ENCODE data around the gene TRANK1.
A peak's percentile ranks its signal among the peaks of the same experiment; 100 is the strongest.
"Not testable (repeated sequence)": the region's sequence is repeated elsewhere in the genome, so short reads cannot be mapped to it uniquely, and the experiment has no call there.

Gene TRANK1

DNA sequence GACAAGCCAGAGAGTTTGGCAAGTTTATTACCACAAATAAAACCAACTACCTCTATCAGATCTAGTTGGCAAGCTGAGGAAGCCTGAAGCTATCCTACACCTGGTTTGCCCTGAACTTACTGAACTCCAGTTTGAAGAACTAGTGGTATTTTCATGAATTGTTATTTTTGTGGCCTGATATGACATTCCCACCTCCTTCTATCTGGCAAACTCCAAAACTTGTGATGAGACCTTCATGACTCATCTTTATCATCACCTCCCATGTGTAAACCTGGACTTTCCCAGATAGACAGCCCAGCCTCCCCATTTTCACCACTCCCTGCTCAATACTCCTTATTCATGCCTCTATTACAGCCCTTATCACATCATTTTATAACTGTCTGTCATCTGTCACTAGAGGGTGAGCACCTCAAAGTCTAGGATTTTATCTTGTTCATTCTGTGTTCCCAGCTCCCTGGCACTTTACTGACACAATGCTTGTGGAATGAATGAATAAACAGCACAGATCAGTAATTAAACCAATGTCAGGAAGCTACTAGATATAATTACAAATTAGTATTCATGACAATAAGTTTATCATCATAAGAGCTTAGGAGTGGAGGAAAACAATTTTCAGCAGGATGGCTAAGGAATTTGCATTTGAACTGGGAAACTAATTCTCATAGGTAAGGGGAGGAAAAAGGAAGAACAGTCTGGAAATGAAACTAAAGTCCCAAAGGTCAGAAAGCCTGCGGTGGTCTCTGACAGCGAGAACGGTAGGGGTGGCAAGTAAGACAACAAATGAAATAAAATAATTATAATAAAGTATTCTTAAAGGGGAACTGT is 13.2 kb upstream of the TRANK1 start:
- no peak for DNase-seq (ENCODE audit: low read depth, low spot score)

DNA sequence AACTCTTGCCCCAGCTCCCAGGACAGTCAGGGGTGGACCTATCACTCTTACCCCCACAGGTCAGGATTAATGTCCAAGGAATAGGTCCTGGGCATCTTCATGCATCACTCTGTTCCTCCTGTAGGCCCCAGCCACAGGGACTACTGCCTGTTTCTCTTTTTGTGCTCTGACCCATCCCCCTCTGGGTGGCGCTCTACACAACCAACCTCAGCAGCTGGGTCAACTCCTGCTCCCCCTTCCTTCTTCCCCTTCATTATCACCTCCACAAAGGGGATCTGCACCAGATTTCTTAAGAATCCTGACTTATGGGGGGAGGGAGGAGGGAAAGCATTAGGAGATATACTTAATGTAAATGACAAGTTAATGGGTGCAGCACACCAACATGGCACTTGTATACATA is 12.2 kb upstream of the TRANK1 start:
- no peak for DNase-seq (ENCODE audit: low read depth, low spot score)

DNA sequence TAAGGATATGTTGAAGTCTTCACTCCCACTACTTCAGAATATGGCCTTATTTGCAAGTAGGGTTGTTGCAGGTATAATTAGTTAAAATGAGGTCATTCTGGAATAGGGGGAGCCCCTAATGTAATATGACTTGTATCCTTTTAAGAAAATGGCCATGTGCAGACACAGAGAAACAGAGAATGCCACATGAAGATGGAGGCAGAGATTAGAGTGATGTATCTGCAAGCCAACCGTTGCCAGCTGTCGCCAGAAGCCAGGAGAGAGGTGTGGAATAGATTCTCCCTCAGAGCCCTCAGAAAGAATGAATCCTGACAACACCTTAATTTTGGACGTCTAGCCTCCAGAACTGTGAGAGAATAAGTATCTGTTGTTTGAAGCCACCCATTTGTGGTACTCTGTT is 11.3 kb upstream of the TRANK1 start:
- DNase-seq (ENCODE audit: low read depth, low spot score): no peak

DNA sequence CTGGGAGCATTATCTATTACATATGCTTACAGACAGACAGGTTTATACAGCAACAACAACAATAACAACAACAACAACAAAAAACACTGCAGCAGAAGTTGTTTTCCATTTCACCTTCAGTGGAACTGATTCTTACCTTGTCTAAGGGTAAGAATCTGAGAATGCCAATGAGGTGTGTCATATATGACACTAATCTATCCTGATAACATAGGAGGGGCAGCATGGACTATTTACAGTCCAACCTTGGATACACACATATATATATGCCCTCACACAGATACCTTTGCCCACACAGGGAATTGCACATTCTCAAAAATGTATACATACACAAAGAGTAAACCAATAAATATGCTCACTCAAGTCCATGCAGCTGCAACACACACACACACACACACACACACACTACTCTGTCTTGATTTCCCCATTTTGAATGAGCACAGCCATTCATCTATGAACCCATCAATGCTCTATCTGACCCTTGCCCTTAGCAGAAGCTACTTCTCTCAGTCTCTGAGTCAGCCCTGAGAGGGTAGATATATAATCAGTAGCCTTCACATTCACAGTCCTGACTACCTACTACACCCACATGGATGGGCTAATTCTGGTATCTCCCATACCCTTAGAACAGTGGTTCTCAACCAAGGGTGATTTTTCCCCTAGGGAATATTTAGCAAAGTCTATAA is 9.7 kb upstream of the TRANK1 start:
- no peak for DNase-seq (ENCODE audit: low read depth, low spot score)

DNA sequence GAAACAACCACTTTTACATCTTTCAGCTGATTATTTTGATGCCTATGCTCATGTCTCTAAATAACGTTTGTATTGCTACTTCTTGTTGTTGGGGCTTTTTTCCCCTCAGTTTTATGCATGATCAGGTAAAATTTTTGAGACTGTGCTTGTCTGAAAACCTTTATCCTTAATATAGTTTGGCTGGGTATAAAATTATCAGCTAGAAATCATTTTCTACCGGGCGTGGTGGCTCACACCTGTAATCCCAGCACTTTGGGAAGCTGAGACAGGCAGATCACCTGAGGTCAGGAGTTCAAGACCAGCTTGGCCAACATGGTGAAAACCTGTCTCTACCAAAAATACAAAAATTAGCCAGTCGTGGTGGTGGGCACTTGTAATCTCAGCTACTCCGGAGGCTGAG is 3.0 kb upstream of the TRANK1 start:
- DNase-seq (ENCODE audit: low read depth, low spot score): not testable (repeated sequence)

DNA sequence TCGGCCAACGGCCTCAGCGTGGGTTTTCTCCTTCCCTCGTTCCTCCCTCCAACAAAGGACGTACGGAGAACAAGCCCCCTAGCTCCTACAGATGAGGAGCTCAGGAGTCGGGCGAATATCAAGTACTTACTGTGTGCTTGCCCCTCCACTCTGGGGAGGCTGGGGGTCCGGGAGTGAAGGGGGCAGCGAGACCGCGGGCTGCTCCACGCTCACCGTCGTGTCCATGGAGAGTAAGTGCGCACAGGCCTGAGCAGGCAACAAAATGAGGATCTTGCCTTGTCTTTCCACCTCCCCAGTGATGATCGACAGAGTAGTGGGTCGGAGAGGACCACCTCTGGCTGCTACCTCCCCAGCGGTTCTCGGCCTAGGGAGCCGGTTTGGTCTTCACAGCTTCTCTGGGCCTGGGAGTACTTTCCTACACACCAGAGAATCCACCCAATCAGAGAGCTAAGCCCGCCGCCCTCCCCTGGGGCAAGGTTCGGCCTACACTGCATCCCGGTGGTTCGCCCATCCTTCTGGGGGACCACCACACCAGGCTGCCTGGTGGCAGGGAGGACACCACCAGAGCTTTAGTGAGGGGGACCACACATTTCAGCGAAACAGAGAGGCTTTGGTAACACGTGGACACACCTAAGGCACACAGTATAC is 603 bp upstream of the TRANK1 start:
- no peak for DNase-seq (ENCODE audit: low read depth, low spot score)

DNA sequence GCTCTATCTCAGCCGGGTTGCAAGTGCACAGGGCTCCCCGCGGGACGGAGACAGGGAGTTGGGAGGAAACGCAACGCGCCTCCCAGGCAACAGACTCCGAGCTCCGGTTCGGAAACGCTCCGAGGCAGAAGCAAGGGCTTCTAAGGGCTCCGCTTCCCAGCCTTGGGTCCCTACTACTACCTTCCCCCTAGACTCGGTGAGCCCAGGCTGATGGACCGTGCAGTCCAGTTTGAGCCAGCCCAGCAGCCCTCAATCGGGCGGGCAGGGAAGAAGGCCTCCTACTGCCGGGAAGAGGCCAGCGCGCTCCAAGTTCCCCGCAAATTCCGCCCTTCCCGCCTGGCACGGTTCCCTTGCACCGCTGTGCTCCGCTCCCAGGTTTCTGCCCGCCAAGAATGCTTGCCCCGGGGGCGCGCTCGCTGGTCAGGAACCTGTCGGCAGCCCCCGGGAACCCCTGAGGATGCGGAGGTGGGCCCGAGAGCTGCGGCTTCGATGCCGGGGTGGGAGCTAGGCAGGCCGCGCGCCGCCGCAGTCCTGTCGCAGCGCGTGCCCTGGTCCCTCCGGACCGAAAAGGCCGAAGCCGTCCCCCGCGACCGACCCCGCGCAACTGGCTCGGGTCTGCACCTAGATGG is 728 bp downstream of the TRANK1 start:
- peak; percentile 22 for DNase-seq (ENCODE audit: low read depth, low spot score)

DNA sequence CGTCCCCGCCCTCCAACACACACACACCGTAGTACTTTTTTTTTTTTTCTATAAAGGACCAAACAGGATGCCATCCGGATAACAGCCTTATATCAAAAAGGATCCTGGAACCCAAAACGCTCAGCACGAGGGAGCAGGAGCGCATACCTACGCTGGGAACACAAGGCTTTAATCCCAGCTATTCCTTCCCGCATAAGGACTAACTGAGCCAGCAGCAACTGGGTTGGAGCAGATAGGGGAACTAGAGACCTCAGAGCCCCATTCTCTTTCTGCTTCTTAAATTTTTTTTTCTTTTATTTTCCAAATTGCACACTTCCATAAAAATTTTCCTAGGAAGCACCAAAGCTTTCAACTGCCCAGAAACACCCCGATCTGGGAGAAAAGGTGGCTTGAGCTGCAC is 1.3 kb downstream of the TRANK1 start:
- no peak for DNase-seq (ENCODE audit: low read depth, low spot score)

DNA sequence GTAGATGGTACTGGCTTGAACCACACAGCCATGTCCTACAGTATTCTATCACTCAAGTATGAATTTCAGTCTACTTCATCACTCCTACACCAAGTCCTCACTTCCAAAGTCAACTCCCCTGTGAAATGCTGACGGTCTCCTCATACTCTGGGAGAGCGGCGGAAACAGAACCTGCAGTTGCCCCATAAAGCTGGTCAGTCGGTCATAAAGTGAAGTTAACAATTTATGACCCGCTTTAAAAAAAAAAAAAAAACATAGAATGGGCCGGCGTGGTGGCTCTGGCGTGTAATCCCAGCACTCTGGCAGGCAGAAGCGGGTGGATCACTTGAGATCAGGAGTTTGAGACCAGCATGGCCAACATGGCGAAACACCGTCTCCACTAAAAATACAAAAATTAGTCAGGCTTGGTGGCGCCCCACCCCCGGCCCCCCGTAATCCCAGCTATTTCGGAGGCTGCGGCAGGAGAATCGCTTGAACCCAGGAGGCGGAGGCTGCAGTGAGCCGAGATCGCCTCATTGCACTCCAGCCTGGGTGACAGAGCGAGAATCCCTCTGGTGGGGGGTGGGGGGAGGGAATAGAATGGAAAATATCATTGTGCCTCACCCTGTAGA is 2.1 kb downstream of the TRANK1 start:
- no peak for DNase-seq (ENCODE audit: low read depth, low spot score)

DNA sequence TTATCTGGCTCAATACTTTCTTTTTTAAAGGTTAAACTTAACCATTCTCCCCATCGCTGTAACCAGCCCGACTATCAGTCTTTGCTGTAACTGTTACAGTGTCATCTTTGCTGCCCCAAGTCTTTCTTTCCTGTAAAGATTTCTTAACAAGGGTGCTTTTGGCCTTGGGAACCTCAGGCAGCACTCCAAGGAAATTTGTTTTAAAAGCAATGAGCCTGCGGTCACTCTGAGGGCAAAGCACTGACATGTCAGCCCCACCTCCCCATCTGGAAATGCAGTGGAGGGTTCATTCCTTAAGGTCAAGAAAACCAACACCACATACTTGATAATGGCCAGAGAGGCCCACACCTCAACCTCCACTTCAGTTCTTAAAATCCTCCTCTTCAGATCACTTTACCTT is 3.2 kb downstream of the TRANK1 start:
- DNase-seq (ENCODE audit: low read depth, low spot score): no peak

DNA sequence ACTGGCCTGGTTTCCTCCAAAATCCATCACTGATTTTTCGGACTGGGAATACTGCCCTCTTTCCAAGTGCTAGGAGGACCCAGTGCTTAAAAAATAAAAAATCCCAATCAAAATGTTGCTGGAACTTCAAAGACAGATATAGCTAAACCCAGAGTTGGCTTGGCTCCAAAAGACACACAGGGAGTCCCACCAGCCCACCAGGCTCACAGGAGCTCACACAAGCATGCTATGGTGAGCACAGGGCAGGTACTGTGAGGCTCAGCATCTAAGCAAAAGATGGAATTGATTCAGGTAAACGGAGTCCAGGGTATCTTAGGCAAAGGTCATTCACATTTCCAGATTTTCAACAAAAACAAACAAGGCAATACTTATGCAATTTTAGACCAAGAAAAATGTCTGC is 3.7 kb downstream of the TRANK1 start:
- no peak for DNase-seq (ENCODE audit: low read depth, low spot score)

DNA sequence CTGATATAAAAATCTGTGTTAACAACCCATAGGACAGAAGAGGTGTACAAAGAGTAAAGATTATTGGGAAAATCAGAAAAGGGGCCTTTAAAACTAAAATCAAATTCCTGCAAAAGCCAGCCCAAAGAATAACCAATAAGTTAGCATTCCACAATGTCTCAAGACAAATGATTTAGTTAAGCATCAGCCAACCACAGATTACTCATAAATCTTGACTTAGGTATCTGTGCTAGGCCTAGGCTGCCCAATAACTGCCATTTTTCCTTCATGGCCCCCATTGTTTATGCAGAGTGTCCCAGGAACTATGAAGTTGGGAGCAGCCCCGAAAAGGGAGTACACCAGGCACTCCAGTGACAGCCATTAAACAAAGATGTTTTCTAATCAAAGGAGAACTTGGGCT is 7.4 kb downstream of the TRANK1 start:
- no peak for DNase-seq (ENCODE audit: low read depth, low spot score)

DNA sequence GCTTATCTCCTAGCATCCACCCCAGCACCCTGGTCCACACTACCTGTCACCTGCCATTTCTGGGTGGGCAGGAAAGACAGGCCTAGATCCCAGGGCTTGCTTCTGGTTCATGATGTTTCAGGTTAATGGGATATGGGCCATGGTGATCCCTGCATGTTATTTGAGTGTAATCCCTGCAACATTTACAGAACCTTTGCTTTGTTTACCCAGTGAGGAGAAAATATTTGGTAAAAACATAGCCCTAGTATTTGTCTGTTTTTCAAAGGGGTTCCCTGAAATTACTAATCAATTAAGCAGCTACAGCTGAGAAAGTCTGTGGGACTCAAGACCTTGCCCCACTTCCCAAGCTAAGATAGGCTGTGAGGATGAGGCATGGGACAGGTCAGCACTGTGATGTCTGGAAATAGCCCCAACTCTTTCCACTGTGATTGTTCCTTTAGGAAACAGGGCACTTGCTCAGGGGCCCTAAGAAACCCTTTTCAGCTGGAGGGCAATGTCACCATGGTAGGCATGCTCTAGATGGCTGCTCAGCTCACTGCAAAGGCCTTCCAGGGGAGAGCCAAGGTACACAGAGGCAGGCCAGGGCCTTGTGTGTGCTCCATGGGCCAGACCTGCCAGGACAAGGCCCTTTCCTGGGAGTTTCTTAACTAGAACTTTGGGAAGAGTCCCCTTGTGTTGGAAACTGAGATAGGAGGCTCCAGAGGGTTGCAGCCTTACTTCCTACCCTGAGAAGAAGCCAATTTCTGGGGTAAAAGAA is 11.1 kb downstream of the TRANK1 start:
- DNase-seq (ENCODE audit: low read depth, low spot score): no peak

DNA sequence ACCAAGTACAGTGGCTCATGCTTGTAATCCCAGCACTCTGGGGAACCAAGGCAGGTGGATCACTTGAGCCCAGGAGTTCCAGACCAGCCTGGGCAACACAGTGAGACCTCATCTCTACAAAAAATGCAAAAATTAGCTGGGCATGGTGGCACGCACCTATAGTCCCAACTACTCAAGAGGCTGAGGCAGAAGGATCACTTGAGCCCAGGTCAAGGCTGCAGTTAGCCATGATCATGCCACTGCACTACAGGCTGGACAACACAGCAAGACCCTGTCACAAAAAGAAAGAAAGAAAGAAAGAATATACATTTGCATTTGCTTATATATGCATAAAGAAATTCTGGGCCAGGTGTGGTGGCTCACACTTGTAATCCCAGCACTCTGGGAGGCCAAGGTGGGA is 13.4 kb downstream of the TRANK1 start:
- not testable (repeated sequence) for DNase-seq (ENCODE audit: low read depth, low spot score)

DNA sequence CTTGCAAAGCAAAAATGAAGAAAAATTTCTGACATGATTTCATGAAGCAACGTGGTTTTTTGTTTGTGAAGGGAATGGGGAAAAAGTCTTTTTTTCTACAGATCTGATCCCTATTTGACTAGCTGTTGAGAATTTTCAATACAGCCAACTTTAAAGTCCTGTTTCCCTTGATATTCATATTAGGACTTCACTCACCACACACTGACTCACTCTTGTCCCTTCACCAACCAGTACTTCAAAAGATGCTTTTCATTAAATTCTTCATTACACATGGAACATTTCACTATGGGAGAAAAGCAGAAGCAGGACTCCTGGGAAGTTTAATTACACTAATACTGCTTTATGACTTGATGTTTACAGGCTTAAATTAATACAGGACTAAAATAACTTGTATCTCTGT is 16.6 kb downstream of the TRANK1 start:
- no peak for DNase-seq (ENCODE audit: low read depth, low spot score)

DNA sequence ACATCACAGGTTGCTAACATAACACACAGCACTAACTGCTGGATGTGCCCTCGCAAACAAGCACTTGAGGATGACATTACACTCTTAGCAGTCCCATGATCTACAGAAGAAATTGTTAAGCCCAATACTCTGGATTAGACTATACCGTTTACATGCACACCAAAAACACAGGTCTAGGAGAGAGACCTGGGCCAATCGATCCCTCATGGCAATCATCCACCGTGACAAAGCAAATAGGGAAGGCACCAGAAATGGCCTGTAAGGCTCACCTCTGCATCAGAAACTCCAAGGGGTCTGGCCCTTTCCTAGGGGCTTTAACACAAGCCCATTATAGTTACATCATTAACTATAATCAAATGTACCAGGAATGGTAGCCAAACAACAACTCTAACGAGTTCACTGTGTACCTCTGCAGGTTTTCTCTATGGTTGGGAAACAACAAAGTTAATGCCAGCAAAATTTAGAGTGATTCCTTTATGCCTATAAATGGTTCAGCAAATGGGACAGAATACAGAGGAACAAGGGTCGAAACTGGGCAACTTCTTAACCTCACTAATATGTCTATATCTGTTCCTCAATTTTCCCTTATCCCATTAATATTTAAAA is 18.5 kb downstream of the TRANK1 start:
- no peak for DNase-seq (ENCODE audit: low read depth, low spot score)

DNA sequence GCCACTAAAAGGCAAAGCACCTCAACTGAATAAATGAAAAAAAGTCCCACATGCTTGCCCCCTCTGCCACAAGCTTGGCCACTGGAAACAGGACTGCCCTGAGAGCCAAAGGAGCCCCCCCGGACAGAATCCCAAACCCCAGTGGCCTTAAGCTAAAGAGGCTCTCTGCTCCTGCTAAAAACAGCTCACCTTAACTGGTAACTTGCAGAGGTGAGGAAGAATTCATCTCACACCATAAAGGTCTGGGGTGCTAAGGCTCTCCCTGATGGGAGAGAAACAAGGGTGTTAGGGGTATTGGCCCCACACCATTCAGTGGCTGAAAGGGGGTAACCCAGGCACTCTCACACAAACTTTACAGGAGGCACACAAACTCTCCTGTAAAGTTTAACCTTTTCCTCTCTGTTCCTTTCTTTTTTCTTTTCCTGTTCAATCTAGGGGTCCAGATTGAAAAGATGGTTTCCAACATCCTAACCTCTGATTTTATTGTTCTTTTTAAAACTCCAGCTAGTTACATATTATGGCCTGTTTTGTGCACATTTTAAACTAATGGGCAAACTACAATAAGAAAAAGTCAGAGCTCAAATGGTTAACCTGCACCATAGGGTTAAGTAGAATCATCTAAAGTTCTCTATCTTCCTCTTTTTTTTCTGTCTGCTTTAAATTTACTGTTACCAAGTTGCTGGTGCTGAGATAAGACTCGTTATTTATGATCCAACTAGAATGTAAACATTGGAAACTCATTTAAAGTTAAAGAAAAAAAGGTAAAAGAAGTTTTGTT is 19.9 kb downstream of the TRANK1 start:
- DNase-seq (ENCODE audit: low read depth, low spot score): no peak

DNA sequence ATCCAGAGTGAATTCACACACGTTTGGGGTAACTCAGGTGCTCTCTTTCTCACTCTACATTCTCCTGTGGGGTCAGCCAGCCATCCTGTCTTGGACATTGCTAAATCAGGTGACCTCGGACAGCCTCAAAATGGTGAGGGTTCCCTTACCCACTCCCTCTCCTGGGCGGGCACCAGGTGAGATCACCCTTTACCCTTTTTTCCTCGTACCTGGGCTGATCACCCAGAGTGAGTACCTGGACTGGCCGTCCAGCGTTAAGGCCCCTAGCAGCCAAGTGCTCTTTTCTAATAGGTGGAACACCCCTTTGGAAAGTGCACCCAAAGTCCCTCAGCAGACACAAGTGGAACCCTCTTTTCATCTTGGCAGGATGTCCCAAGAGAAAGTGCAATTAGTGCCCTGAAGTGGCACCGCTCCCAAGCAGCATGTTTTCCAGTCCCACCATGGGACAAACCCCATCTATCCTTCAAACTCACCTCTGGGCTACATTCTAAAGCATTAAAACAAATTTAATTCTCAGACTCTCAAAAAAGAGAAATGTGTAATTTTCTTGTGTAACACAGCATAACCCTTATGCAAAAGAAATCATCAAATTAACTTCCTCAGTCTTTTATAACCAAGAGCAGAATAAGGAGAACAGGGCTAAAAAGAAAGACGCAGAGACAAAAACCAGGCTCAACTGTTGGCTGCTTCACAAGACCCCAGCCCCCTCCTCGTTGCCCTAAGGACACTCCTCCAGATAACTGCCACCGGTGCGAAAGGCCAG is 20.7 kb downstream of the TRANK1 start:
- DNase-seq (ENCODE audit: low read depth, low spot score): no peak

DNA sequence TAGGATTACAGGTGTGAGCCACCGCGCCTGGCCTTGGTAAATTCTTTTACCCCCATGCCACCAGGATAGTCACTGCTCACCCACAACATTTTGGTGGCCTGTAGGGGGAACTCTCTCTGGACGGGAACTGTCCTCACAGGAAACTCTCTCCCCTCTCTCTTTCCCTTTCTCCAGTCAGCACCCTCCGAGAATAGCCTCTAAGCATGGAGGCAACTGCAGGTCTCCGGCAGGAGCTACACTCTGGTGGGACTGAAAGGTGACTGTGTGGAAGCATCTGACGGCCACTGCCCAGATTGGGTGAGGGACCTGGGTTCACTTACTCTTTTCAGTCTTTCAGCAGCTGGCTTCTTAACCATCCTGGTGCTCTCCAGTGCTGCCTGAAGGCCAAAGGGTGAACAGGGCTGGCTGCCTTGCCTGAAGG is 21.3 kb downstream of the TRANK1 start:
- DNase-seq (ENCODE audit: low read depth, low spot score): no peak

Data from brain pericyte (primary cell).